HG03108 (cell line): Measurements from ENCODE around the gene RGS12.

Source experiments
- ATAC-seq: cut with Tn5 transposase; IDR thresholded peaks from one replicate; pipeline ENCODE4 v1.9.1; 2021; ENCODE audit warnings: moderate library complexity; ENCODE audit not compliant: unreplicated experiment

Gene RGS12, protein sequence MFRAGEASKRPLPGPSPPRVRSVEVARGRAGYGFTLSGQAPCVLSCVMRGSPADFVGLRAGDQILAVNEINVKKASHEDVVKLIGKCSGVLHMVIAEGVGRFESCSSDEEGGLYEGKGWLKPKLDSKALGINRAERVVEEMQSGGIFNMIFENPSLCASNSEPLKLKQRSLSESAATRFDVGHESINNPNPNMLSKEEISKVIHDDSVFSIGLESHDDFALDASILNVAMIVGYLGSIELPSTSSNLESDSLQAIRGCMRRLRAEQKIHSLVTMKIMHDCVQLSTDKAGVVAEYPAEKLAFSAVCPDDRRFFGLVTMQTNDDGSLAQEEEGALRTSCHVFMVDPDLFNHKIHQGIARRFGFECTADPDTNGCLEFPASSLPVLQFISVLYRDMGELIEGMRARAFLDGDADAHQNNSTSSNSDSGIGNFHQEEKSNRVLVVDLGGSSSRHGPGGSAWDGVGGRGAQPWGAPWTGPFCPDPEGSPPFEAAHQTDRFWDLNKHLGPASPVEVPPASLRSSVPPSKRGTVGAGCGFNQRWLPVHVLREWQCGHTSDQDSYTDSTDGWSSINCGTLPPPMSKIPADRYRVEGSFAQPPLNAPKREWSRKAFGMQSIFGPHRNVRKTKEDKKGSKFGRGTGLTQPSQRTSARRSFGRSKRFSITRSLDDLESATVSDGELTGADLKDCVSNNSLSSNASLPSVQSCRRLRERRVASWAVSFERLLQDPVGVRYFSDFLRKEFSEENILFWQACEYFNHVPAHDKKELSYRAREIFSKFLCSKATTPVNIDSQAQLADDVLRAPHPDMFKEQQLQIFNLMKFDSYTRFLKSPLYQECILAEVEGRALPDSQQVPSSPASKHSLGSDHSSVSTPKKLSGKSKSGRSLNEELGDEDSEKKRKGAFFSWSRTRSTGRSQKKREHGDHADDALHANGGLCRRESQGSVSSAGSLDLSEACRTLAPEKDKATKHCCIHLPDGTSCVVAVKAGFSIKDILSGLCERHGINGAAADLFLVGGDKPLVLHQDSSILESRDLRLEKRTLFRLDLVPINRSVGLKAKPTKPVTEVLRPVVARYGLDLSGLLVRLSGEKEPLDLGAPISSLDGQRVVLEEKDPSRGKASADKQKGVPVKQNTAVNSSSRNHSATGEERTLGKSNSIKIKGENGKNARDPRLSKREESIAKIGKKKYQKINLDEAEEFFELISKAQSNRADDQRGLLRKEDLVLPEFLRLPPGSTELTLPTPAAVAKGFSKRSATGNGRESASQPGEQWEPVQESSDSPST (N-terminal part only)

DNA sequence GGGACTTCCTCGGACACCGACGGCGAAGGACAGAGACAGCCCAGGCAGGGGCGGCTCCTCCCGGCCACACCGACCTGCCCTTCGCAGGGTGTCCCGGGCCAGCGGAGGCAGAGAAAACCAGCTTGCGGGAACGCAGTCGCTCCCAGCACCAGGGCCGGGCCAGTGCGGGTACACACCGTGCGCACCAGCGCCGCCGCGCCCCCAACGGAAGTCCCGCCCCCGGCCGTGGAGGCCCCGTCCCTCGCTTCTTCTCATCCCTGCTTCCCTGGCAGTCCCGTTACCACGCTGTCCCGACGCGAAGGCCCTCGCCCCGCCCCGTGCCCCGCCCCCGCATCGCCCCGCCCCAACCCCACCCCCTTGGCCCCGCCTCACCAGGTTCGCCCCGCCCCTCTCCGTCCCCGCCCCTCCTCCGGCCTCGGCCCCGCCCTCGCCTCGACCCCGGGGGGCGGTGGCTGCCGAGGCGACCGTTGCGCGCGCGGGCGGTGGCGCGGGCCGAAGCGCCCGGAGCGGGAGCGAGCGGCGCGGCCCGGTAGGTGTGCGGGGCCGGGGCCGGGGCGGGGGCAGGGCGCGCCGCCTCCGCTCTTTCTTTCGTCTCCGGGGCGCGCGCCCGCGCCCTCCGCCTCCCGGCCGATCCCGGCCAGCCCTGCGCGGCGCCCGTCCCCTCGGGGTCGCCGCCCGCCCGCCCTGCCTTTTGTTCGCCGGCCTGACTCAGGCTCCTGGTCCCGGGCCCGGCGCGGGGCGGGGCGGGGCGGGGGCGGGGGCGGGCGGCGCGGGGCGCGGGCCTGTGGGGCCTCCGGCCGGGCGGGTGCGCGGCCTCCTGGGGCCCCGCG, at the start of gene RGS12:
TSS of gene RGS12 (plus strand) at position 451 of the 830 bp plus-strand sequence. CDS start 23,150 bp downstream, outside the sequence.
- peak; percentile 84 for ATAC-seq

DNA sequence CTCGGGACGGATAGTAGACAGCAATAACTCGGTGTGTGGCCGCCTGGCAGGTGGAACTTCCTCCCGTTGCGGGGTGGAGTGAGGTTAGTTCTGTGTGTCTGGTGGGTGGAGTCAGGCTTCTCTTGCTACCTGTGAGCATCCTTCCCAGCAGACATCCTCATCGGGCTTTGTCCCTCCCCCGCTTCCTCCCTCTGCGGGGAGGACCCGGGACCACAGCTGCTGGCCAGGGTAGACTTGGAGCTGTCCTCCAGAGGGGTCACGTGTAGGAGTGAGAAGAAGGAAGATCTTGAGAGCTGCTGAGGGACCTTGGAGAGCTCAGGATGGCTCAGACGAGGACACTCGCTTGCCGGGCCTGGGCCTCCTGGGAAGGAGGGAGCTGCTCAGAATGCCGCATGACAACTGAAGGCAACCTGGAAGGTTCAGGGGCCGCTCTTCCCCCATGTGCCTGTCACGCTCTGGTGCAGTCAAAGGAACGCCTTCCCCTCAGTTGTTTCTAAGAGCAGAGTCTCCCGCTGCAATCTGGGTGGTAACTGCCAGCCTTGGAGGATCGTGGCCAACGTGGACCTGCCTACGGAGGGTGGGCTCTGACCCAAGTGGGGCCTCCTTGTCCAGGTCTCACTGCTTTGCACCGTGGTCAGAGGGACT, 49.6 kb upstream of the RGS12 start:
- ATAC-seq = no peak

DNA sequence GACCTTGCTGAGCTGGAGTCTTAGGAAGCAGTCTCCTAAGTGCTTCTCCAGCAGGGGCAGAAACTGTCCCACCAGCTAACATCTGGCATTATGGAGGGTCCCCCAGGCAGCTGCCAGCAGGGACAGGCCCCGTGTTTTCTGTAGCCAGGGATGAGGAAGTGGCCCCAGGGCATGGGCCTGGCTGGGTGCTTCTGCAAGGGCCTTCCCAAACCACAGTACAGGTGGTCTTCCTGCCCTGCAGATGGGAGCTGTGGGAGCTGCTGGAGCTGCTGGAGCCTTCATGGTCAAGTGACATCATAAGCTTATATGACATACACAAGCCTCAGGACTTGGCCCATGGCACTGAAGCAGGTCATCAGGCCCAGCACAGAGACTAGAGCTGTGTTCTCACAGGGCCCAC, 48.8 kb upstream of the RGS12 start:
- no peak for ATAC-seq

DNA sequence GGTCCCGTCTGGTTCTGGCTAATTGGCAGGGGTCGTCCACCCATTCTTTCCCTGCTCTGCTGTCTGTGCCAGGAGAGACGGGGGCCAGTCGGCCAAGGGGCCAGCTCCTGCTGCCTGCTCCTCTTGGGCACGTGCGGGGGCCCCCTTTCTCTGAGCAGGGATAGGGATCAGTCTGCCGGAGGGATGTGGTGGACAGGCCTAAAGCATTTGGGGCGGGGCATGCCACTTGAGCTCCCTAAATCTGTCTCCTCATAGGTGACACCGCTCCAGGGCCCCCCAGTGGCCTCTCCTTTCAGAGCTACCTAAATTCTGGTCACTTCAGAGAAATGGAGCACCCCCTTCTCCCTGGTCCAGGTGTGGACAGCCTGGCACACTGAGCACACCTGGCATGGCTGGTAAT, 48.1 kb upstream of the RGS12 start:
- no peak for ATAC-seq

DNA sequence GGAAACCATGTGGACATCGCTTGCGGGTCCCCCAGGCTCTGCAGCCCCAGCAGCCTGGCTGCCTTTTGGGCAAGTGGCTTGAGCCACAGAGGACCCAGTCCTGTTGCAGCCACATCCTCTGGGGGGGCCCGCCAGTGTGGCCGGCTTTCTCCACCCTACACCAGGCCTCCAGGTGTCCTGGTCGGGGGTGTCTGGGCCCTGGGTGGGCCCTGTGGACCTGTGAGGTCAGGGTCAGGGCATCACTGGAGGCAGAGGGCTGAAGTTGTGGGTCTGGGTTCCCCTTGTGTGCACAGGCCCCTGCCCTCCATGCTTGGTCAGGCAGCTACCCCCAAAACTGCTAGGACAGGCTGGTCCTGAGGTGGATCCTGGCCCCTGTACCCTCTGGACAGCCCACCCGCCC, 47.1 kb upstream of the RGS12 start:
- no peak for ATAC-seq

DNA sequence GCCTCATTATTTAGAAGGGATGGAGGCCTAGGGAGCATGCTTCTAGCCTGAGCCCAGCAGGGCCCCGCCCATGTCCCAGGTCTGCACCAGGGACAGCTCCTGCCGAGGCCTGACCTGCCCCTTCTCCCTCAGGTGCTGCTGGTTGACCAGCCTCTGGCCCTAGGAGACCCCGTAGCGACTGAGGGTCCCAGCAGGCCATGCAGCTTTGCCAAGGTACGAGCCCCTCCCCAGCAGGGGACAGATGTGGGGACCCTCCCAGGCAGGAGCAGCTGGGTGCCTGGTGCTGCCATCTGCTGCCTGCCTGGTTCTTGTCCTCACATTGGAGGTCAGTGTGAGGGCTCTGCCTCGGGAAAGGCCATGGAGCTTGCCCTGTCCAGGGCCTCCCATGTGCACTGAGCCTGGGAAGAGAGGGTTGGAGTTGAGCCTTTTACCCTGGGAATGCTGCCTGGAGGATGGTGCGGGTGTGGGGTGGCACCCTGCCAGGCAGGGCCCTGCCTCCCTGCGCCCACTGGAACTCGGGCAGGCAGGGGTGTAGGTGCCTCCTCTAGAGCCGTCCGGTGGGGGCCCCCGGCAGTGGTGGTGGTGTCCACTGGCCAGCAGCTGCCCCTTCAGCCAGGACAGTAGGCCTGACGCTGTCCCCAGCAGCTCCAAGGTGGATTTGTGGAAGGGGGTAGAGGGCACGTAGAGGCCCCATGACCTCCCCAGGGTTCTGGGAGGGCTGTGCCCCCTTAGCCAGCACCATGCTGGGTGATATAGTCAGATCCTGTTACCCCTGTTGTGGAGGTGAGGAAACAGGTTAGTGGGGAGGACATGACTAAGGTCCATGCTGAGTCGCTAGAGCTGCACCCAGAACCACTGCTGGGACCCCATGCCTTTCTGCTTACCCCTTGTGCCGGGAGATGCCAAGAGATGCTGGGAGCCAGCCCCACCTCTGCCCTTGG, 46.1 kb upstream of the RGS12 start:
- ATAC-seq = no peak

DNA sequence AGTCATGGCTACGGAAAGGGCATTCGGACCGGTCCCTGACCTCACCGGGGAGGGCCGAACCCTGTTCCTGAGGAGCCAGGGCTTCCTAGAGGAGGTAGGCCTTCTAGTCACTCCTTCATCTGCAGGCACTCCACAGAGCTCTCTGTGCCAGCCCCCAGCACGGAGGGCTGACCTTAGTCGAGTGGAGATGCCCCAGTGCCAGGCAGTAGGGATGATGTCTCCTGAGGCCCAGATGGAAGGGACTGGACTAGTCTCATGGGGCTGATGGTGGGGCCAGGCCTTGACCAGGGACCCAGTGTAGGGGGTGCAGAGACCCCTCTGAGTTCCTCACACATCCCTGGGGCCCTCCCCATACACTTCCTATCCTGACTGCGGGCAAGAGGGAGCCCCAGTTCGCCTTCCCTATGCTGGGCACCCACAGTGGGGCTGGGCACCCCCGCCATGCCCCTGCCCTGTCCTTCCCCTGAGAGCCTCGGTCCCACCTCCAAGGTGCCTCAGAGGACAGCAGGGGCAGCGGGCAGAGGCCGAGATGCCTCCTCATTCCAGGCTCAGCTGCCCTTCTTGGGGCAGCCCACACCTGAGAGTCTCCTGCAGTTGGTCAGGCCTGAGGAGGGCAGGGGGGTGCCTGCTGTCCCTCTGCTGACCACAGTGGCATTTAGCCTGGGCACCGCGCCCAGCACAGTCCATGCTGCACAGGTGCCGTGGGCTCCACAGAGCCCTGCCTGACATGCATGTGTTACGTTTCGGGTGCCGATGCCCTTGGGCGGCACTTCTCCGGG, 45.2 kb upstream of the RGS12 start:
- no peak for ATAC-seq

DNA sequence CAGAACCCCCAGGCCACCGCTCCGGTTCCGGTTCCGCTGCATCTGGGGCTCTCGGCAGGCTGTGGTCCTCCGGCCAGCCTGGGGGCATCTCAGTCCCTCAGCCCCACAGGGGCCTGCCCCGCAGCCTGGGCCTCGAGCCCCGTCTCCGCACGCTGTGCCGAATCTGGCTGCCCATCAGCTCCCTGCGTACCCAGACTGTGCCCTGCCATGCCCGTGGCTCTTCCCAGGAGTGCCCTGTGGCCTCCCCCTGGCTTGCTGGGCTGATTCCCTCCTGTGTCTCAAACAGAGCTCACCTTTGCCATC, 44.7 kb upstream of the RGS12 start:
- ATAC-seq = no peak

DNA sequence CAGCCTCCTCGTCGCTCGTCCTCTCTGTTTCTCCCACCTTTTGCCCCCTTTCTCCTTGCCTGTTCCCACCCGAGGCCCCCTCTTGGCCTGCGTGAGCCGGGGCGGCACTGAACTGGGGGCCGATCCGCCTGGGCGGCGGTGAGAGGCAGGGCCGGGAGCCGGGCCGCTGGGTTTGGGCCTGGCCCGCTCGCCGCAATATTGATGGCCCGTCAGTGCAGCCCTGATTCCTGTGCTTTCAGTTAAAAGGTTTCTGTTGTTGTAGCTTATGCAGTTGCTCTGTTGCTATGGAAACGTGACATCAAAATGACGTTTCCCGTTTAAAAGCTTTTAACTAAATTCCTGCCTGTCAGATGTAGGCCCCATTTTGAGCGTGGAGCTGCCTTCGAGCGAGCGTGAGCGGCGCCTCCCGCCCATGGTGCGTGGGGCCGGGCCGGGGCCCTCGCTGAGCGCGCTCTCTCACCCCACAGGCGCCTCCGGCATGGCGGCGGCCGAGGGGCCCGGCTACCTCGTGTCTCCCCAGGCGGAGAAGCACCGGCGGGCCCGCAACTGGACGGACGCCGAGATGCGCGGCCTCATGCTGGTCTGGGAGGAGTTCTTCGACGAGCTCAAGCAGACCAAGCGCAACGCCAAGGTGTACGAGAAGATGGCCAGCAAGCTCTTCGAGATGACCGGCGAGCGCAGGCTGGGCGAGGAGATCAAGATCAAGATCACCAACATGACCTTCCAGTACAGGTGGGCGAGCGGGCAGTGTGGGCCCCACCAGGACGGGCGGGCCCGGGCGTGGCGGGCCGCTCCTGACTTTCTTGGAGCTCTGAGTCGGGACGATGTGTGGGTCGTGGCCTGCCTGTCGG, 43.8 kb upstream of the RGS12 start, which contains the start of gene MSANTD1:
TSS of gene MSANTD1 (plus strand) at position 349 of the 851 bp plus-strand sequence. CDS start at position 413, 64 bp downstream.
- ATAC-seq = no peak

DNA sequence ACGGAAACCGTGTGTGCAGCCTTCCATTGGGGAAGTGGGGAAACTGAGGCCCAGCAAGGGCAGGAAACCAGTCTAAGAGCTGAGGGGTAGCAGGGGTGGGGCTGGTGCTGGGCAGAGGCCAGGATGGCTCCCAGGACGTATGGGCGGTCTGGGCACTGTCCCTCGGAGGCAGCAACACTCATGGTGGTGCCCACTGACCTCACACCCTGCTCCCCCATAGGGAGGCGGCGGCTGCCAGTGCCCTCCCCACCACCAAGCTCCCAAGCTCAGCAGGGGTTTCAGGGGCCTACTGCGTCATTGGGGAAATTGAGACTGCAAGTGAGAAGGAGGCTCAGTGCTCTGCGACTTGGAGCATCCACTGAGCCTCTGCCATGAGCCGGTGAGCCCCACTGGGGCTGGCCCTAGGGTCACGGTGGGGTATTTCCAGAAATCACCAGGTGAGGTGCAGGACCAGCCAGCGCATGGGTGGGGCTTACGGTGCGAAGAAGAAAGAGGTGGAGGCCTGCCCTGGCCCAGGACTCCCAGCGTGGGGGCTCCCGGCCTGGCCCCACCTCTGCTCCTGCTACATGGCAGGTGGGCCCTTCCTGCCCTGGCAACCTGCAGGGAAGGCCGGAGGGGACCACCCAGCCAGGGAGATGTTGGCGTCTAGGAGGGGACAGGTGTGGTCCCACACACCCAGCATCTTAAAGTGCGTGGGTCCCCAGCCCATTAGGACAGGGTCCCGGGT, 42.9 kb upstream of the RGS12 start:
- ATAC-seq = no peak

DNA sequence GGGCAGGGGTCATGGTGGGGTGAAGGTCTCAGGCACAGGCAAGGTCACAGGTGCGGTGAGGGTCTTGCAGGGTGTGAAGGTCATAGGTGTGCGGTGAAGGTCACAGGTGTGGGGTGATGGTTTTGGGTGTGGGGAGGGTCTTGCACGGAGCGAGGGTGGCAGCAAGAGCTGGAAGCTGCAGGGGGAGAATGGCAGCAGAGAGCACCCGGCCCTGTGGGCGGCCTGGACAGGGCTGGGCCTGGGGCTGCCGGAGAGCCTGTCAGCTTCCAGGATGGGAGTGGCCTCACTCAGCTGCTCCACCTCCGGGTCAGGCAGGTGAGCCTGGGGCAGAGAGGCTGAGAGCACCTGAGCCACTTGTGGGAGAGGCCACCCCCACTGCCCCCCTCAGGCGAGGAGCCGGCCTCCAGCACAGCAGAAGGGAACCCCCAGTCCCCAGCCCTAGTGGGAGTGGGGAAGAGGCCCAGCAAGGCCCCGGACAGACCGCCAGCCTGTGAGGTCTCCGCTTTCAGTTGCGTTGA, 42.3 kb upstream of the RGS12 start:
- no peak for ATAC-seq

DNA sequence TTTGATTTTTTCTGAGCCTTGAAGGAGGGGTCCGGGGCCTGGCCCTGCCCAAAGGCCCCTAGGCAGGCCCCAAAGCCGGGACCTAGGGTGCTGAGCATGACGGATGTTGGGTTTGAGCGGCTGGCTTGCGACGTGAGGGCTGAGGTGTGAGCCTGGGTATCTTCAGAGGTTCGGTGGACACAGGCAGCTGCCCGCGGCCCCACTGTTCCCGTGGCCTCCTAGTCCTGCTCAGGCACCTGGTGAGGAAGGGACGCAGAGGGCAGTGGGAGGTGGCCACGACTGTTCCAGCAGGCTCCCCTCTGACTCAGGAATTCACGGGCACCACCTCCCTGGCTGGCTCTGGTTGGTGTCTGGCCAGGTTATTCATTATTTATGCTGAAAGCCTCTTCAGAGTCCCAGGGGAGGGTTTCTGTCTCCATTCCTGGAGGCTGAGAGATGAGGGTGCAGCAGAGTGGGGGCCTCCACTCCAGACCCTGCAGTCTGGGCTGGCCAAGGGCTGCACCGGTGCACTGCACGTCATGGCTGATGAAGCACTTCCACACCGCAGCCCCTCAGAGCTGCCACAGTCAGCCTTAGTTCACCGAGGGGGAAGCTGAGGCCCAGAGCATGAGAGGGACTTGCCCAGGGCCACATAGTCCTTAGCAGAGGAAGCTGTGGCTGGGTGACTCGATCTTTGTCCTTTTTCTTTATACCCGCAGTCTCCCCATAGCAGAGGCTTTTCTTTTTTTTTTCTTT, 41.7 kb upstream of the RGS12 start:
- ATAC-seq = peak; percentile 47

DNA sequence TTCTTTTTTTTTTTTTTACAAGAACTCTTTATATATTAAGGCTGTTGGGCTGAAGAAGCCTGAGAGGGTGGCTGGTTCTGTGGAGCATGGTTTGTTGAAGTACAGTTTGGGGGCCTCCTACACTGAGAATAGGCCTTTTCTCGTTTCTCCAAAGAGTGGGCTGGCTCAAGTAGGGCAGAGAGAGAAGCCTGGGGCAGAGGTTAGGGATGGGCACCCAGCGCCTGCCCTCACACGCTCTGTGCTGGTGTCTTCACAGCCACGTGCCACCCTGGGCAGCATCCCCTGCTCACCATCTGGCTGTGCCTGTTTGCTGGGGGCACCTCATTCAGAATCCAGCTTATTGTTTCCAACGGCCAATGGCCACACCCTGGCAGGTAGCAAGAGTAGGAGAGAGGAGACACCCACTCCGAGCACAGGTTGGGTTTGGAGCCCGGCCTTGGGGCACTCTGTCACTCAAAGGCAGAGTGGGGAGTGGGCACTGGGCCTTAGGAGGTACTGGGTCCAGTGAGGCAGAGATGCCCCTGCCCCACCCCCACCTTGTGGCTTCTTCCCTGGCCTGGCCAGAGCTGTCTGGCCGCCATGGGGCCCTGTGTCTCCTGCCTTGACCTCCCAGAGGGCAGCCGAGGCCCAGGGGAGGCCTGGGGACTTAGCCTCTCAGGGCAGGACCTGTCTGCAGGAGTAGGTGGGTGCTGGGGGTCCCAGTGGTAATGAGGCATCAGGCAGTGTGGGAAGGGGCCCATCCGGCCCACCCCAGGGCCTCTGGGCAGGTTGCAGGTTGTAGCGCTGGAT, 40.9 kb upstream of the RGS12 start:
- ATAC-seq = no peak

DNA sequence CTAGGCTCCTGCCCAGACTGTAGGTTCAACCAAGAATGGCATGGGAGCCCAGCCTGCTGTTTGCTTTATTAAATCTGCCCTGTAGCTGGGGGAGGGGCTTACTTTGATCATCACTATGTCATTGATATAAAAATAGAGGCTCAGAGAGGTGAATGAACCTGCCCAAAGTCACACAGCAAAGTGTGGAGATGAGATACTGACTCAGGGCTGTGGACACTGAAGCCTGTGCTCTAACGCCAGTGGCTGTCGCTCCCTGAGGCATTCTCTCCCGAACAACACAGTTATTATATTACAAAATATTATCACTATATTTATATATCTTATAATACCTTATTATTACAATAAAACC, 40.4 kb upstream of the RGS12 start:
- ATAC-seq = no peak
